ENCODE results near the gene WRAP73. TPM values are rescaled to one million over a fixed set of nuclear protein-coding genes. Genes with fewer than 3 reads are reported as not detected.
"Not testable (repeated sequence)": the region's sequence is repeated elsewhere in the genome, so short reads cannot be mapped to it uniquely, and the experiment has no call there.

The WRAP73 gene
- total RNA-seq, 1 donor from 2014 or later, result 21.8 TPM

- DNase-seq (ENCODE audit: low read depth), result no peak
Observed at GRCh38 chr1:3631320-3632260, 18.3 kb downstream of the WRAP73 start.

GRCh38 chr1:3630914-3631313, 19.0 kb downstream of the WRAP73 start:
- DNase-seq (ENCODE audit: low read depth), result no peak

GRCh38 chr1:3630161-3630611, 19.7 kb downstream of the WRAP73 start:
- no peak for DNase-seq (ENCODE audit: low read depth)

GRCh38 chr1:3629561-3630160, 20.2 kb downstream of the WRAP73 start:
- DNase-seq (ENCODE audit: low read depth), result no peak

- DNase-seq (ENCODE audit: low read depth), result no peak
Observed at GRCh38 chr1:3628445-3628844, 21.5 kb downstream of the WRAP73 start.

GRCh38 chr1:3627515-3628253, 22.2 kb downstream of the WRAP73 start:
- no peak for DNase-seq (ENCODE audit: low read depth)

GRCh38 chr1:3626025-3626424, 23.9 kb downstream of the WRAP73 start:
- no peak for DNase-seq (ENCODE audit: low read depth)

- peak; percentile 39 for DNase-seq (ENCODE audit: low read depth)
Observed at GRCh38 chr1:3625151-3625907, 24.6 kb downstream of the WRAP73 start.

- peak; percentile 81 for DNase-seq (ENCODE audit: low read depth)
Observed at GRCh38 chr1:3624200-3625136, 25.4 kb downstream of the WRAP73 start, which contains the start of gene TPRG1L. Gene TPRG1L, plus strand, starts transcription at chr1:3625015. Its CDS starts 58 bp downstream, at chr1:3625073.

- DNase-seq (ENCODE audit: low read depth), result no peak
Observed at GRCh38 chr1:3623441-3624199, 26.3 kb downstream of the WRAP73 start.

- not testable (repeated sequence) for DNase-seq (ENCODE audit: low read depth)
Observed at GRCh38 chr1:3622102-3622501, 27.8 kb downstream of the WRAP73 start.

GRCh38 chr1:3621151-3621671, 28.7 kb downstream of the WRAP73 start:
- DNase-seq (ENCODE audit: low read depth), result peak; percentile 49

GRCh38 chr1:3620708-3621107, 29.2 kb downstream of the WRAP73 start:
- no peak for DNase-seq (ENCODE audit: low read depth)

GRCh38 chr1:3618881-3619671, 30.8 kb downstream of the WRAP73 start:
- peak; percentile 59 for DNase-seq (ENCODE audit: low read depth)

- no peak for DNase-seq (ENCODE audit: low read depth)
Observed at GRCh38 chr1:3618531-3618880, 31.4 kb downstream of the WRAP73 start.

- no peak for DNase-seq (ENCODE audit: low read depth)
Observed at GRCh38 chr1:3617806-3618345, 32.0 kb downstream of the WRAP73 start.

GRCh38 chr1:3616861-3617260, 33.0 kb downstream of the WRAP73 start:
- DNase-seq (ENCODE audit: low read depth), result no peak

Data from renal cortical epithelial cell (primary cell).